Astrocyte of the cerebellum (primary cell): ENCODE measurements around the gene PAGE5.

Experiments used
- DNase-seq: peaks from one replicate; pipeline ENCODE4 v3.0.0-alpha.2; 2011; ENCODE audit warnings: low read depth
- H3K4me3 ChIP-seq: 2 replicates; pipeline ENCODE4 v1.5.1; 2011; ENCODE audit warnings: mild to moderate bottlenecking, low read depth, low read length, moderate library complexity
- CTCF ChIP-seq: IDR thresholded peaks from 2 replicates; pipeline ENCODE4 v1.5.1; 2012; ENCODE audit warnings: low read length, low read depth, moderate library complexity, mild to moderate bottlenecking; ENCODE audit errors: missing control alignments
- in situ Hi-C: cut with HindIII; loops from 2 replicates; pipeline ENCODE4 v1.10.0; 2017; ENCODE audit warnings: low sequenced_read_pairs

The PAGE5 gene

GRCh38 chrX:55213381-55213780 lies 6.8 kb upstream of the PAGE5 start:
- in situ Hi-C loops = no loop called here
- no peak for TF ChIP-seq CTCF
- no peak for DNase-seq
- no peak overlapping the region for H3K4me3 ChIP-seq

- no peak for DNase-seq
- in situ Hi-C loops = no loop called here
- H3K4me3 ChIP-seq = no peak overlapping the region
- TF ChIP-seq CTCF = no peak
Measured at GRCh38 chrX:55240788-55241340, 20.7 kb downstream of the PAGE5 start.

- in situ Hi-C loops = no loop called here
- no peak overlapping the region for H3K4me3 ChIP-seq
- TF ChIP-seq CTCF = no peak
- DNase-seq = no peak
Measured at GRCh38 chrX:55253528-55253927, 33.4 kb downstream of the PAGE5 start.

- no peak for DNase-seq
- H3K4me3 ChIP-seq = no peak overlapping the region
- in situ Hi-C loops = no loop called here
- TF ChIP-seq CTCF = no peak
Measured at GRCh38 chrX:55260806-55261205, 40.7 kb downstream of the PAGE5 start.

GRCh38 chrX:55264816-55265215 lies 44.7 kb downstream of the PAGE5 start, which contains the start of gene PAGE3:
TSS of gene PAGE3 (minus strand) at chrX:55264916. CDS start at chrX:55263903, 1,013 bp downstream.
- no peak for DNase-seq
- in situ Hi-C loops = no loop called here
- no peak within 1 kb of the TSS for H3K4me3 ChIP-seq
- TF ChIP-seq CTCF = no peak
